Suprapubic skin (tissue), 3 donors: ENCODE data around the gene GAPVD1.

Experiments used
- CTCF ChIP-seq, 2 donors: fragments of 200-600 bp in 1 of 2; fragments of 450-650 bp in 1 of 2; sonication (generic) in 1 of 2; IDR thresholded peaks; one replicate each; pipeline ENCODE4 v1.5.1; 2016 to 2019; ENCODE audit warnings: antibody characterized with exemption in 2 of 2, mild to moderate bottlenecking in 1 of 2, moderate library complexity in 1 of 2
- EP300 ChIP-seq: sonication (generic); formaldehyde crosslinking; IDR thresholded peaks from one replicate; pipeline ENCODE4 v1.6.1; 2017; ENCODE audit warnings: antibody characterized with exemption
- POLR2A ChIP-seq, 2 donors: fragments of 450-650 bp; IDR thresholded peaks; one replicate each; pipeline ENCODE4 v1.6.1; 2017; ENCODE audit warnings: antibody characterized with exemption in 2 of 2, mild to moderate bottlenecking in 2 of 2, moderate library complexity in 2 of 2

DNA sequence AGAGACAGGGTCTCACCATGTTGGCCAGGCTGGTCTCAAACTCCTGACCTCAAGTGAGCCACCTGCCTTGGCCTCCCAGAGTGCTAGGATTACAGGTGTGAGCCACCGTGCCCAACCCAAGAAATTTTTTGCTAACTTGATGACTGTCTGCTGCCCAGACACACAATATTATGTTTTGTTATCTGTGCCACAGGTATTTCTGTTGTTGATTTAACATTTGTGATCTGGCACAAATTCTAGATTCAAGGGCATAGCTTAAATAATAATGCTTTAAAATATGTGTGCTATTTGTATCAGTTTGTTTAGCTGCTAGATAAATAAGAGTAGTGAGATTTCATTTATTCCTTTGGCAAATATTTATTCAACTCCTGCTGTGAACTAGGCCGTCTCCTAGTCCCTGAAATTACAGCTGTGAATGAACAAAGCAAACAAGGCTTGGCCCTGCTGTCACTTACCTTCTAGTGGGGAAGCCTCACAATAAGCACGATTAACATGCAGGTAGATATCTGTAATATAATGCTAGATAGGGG, 35.3 kb downstream of the GAPVD1 start:
- TF ChIP-seq EP300 (no peak), CTCF (IDR thresholded peaks at IDR 0.05) (no peak), POLR2A (IDR thresholded peaks at IDR 0.05) (no peak)
